ENCODE measurements around the gene OR10D3. TPM values are rescaled to one million over a fixed set of nuclear protein-coding genes. Genes with fewer than 3 reads are reported as not detected.

OR10D3 gene
- total RNA-seq (under 0.01 TPM), polyA plus RNA-seq (ENCODE audit: insufficient read depth in 1 of 8, insufficient read length in 8 of 8, low replicate concordance in 1 of 8) (under 1 TPM in 1 of 8 donors, not detected in 7; 0.05 TPM)
- long read RNA-seq, donor 1, result 0 reads
- long read RNA-seq, donor 2, result 0 reads
- long read RNA-seq, donor 3, result 0 reads
- long read RNA-seq, donor 4, result 0 reads
- long read RNA-seq, donor 5, result 0 reads
- long read RNA-seq, donor 6, result 0 reads
- long read RNA-seq, donor 7, result 0 reads
- long read RNA-seq, donor 8, result 0 reads
- long read RNA-seq, donor 9, result 0 reads
- long read RNA-seq, donor 10, result 0 reads
- long read RNA-seq, donor 11, result 0 reads

GRCh38 chr11:124183068-124183467, at the start of gene OR10D3:
TSS of gene OR10D3 (plus strand) at chr11:124183345. CDS start at chr11:124185270, 1,925 bp downstream.
- no peaks in the 10 kb centered on the region for H3K27me3 ChIP-seq (ENCODE audit: control insufficient read depth, insufficient read depth, low read length)
- no peaks in the 10 kb centered on the region for H3K4me1 ChIP-seq (ENCODE audit: control insufficient read depth, insufficient read depth, low read length)
- H3K36me3 ChIP-seq (ENCODE audit: control insufficient read depth, insufficient read depth, low read length), result no peaks in the 10 kb centered on the region
- no peak within 1 kb of the TSS for H3K4me3 ChIP-seq (ENCODE audit: low read length)
- DNase-seq, result no peak
- WGBS (ENCODE audit: insufficient coverage), result no CpG with 5 or more reads among the region's 3 CpGs
- H3K9me3 ChIP-seq (replicated peaks; ENCODE audit: control insufficient read depth, low read depth, low read length), result peaks cover 3% of the 10 kb centered on the region
- no peak within 1 kb of the TSS for H3K27ac ChIP-seq (ENCODE audit: low read length)

- Histone ChIP-seq H3K27me3 (ENCODE audit: control insufficient read depth, insufficient read depth, low read length) (no peaks in the 10 kb centered on the region), H3K9me3 (replicated peaks; ENCODE audit: control insufficient read depth, low read depth, low read length) (peaks cover 2% of the 10 kb centered on the region), H3K4me1 (ENCODE audit: control insufficient read depth, insufficient read depth, low read length) (no peaks in the 10 kb centered on the region), H3K36me3 (ENCODE audit: control insufficient read depth, insufficient read depth, low read length) (peaks cover 19% of the 10 kb centered on the region), H3K4me3 (ENCODE audit: low read length) (no peak overlapping the region), H3K27ac (ENCODE audit: low read length) (no peak overlapping the region)
- DNase-seq, result no peak
- WGBS (ENCODE audit: insufficient coverage), result no CpG with 5 or more reads among the region's 2 CpGs
Measured at GRCh38 chr11:124143034-124143433, 40.1 kb upstream of the OR10D3 start.

GRCh38 chr11:124147951-124148350, 35.2 kb upstream of the OR10D3 start:
- Histone ChIP-seq H3K27me3 (ENCODE audit: control insufficient read depth, insufficient read depth, low read length) (no peaks in the 10 kb centered on the region), H3K9me3 (replicated peaks; ENCODE audit: control insufficient read depth, low read depth, low read length) (no peaks in the 10 kb centered on the region), H3K27ac (ENCODE audit: low read length) (no peak overlapping the region), H3K36me3 (ENCODE audit: control insufficient read depth, insufficient read depth, low read length) (peaks cover 8% of the 10 kb centered on the region), H3K4me3 (ENCODE audit: low read length) (no peak overlapping the region), H3K4me1 (ENCODE audit: control insufficient read depth, insufficient read depth, low read length) (no peaks in the 10 kb centered on the region)
- DNase-seq, result peak; percentile 10
- WGBS (ENCODE audit: insufficient coverage), result 83% methylated on average over 1 of the region's 2 CpGs

- Histone ChIP-seq H3K27me3 (ENCODE audit: control insufficient read depth, insufficient read depth, low read length) (no peaks in the 10 kb centered on the region), H3K27ac (ENCODE audit: low read length) (no peak overlapping the region), H3K4me1 (ENCODE audit: control insufficient read depth, insufficient read depth, low read length) (peaks cover 2% of the 10 kb centered on the region), H3K36me3 (ENCODE audit: control insufficient read depth, insufficient read depth, low read length) (peaks cover 4% of the 10 kb centered on the region), H3K9me3 (replicated peaks; ENCODE audit: control insufficient read depth, low read depth, low read length) (no peaks in the 10 kb centered on the region), H3K4me3 (ENCODE audit: low read length) (no peak overlapping the region)
- 83% methylated on average over 1 of the region's 5 CpGs for WGBS (ENCODE audit: insufficient coverage)
- no peak for DNase-seq
Measured at GRCh38 chr11:124150684-124151083, 32.5 kb upstream of the OR10D3 start.

- no peak overlapping the region for H3K4me3 ChIP-seq (ENCODE audit: low read length)
- peak; percentile 8 for DNase-seq
- no peaks in the 10 kb centered on the region for H3K36me3 ChIP-seq (ENCODE audit: control insufficient read depth, insufficient read depth, low read length)
- no peaks in the 10 kb centered on the region for H3K9me3 ChIP-seq (replicated peaks; ENCODE audit: control insufficient read depth, low read depth, low read length)
- H3K4me1 ChIP-seq (ENCODE audit: control insufficient read depth, insufficient read depth, low read length), result peaks cover 2% of the 10 kb centered on the region
- no peaks in the 10 kb centered on the region for H3K27me3 ChIP-seq (ENCODE audit: control insufficient read depth, insufficient read depth, low read length)
- WGBS (ENCODE audit: insufficient coverage), result 83% methylated on average over 1 of the region's 3 CpGs
- peak overlapping the region; percentile 52 for H3K27ac ChIP-seq (ENCODE audit: low read length)
Measured at GRCh38 chr11:124152770-124153407, 30.3 kb upstream of the OR10D3 start.

- Histone ChIP-seq H3K9me3 (replicated peaks; ENCODE audit: control insufficient read depth, low read depth, low read length) (no peaks in the 10 kb centered on the region), H3K36me3 (ENCODE audit: control insufficient read depth, insufficient read depth, low read length) (no peaks in the 10 kb centered on the region), H3K4me1 (ENCODE audit: control insufficient read depth, insufficient read depth, low read length) (peaks cover 2% of the 10 kb centered on the region), H3K27me3 (ENCODE audit: control insufficient read depth, insufficient read depth, low read length) (no peaks in the 10 kb centered on the region), H3K4me3 (ENCODE audit: low read length) (no peak overlapping the region), H3K27ac (ENCODE audit: low read length) (peak overlapping the region; percentile 52)
- no CpG with 5 or more reads among the region's 2 CpGs for WGBS (ENCODE audit: insufficient coverage)
- DNase-seq, result peak; percentile 33
Measured at GRCh38 chr11:124153821-124154220, 29.3 kb upstream of the OR10D3 start.

- DNase-seq, result no peak
- H3K27ac ChIP-seq (ENCODE audit: low read length), result no peak overlapping the region
- H3K36me3 ChIP-seq (ENCODE audit: control insufficient read depth, insufficient read depth, low read length), result no peaks in the 10 kb centered on the region
- H3K4me1 ChIP-seq (ENCODE audit: control insufficient read depth, insufficient read depth, low read length), result no peaks in the 10 kb centered on the region
- no peaks in the 10 kb centered on the region for H3K27me3 ChIP-seq (ENCODE audit: control insufficient read depth, insufficient read depth, low read length)
- H3K4me3 ChIP-seq (ENCODE audit: low read length), result no peak overlapping the region
- H3K9me3 ChIP-seq (replicated peaks; ENCODE audit: control insufficient read depth, low read depth, low read length), result no peaks in the 10 kb centered on the region
Measured at GRCh38 chr11:124159481-124159880, 23.7 kb upstream of the OR10D3 start.

GRCh38 chr11:124160986-124161385, 22.2 kb upstream of the OR10D3 start:
- Histone ChIP-seq H3K27ac (ENCODE audit: low read length) (no peak overlapping the region), H3K9me3 (replicated peaks; ENCODE audit: control insufficient read depth, low read depth, low read length) (no peaks in the 10 kb centered on the region), H3K4me3 (ENCODE audit: low read length) (no peak overlapping the region), H3K4me1 (ENCODE audit: control insufficient read depth, insufficient read depth, low read length) (no peaks in the 10 kb centered on the region), H3K27me3 (ENCODE audit: control insufficient read depth, insufficient read depth, low read length) (no peaks in the 10 kb centered on the region), H3K36me3 (ENCODE audit: control insufficient read depth, insufficient read depth, low read length) (no peaks in the 10 kb centered on the region)
- WGBS (ENCODE audit: insufficient coverage), result 64% methylated on average over 4 of the region's 5 CpGs
- DNase-seq, result no peak

- Histone ChIP-seq H3K9me3 (replicated peaks; ENCODE audit: control insufficient read depth, low read depth, low read length) (no peaks in the 10 kb centered on the region), H3K4me3 (ENCODE audit: low read length) (no peak overlapping the region), H3K36me3 (ENCODE audit: control insufficient read depth, insufficient read depth, low read length) (no peaks in the 10 kb centered on the region), H3K27ac (ENCODE audit: low read length) (no peak overlapping the region), H3K27me3 (ENCODE audit: control insufficient read depth, insufficient read depth, low read length) (no peaks in the 10 kb centered on the region), H3K4me1 (ENCODE audit: control insufficient read depth, insufficient read depth, low read length) (no peaks in the 10 kb centered on the region)
- no peak for DNase-seq
- 50% methylated on average over 2 of the region's 7 CpGs for WGBS (ENCODE audit: insufficient coverage)
Measured at GRCh38 chr11:124167826-124168231, 15.3 kb upstream of the OR10D3 start.

- Histone ChIP-seq H3K4me3 (ENCODE audit: low read length) (no peak overlapping the region), H3K4me1 (ENCODE audit: control insufficient read depth, insufficient read depth, low read length) (no peaks in the 10 kb centered on the region), H3K9me3 (replicated peaks; ENCODE audit: control insufficient read depth, low read depth, low read length) (no peaks in the 10 kb centered on the region), H3K36me3 (ENCODE audit: control insufficient read depth, insufficient read depth, low read length) (no peaks in the 10 kb centered on the region), H3K27ac (ENCODE audit: low read length) (no peak overlapping the region), H3K27me3 (ENCODE audit: control insufficient read depth, insufficient read depth, low read length) (no peaks in the 10 kb centered on the region)
- no peak for DNase-seq
Measured at GRCh38 chr11:124168796-124169195, 14.3 kb upstream of the OR10D3 start.

All from muscle of leg (tissue), 16 donors.